Medulla oblongata (tissue), 1 donor: ENCODE results near the gene RAB20.
"Not testable (repeated sequence)": the region's sequence is repeated elsewhere in the genome, so short reads cannot be mapped to it uniquely, and the experiment has no call there.

Experiments used
- DNase-seq: peaks from one replicate; pipeline ENCODE4 v3.0.0-alpha.2; 2015; ENCODE audit errors: extremely low spot score

Gene RAB20

GRCh38 chr13:110575322-110576069, 14.0 kb upstream of the RAB20 start:
- DNase-seq: peak; percentile 51

GRCh38 chr13:110574161-110574560, 12.6 kb upstream of the RAB20 start:
- DNase-seq: no peak

- DNase-seq: no peak
Observed at GRCh38 chr13:110572778-110573118, 11.2 kb upstream of the RAB20 start.

- no peak for DNase-seq
Observed at GRCh38 chr13:110571896-110572777, 10.6 kb upstream of the RAB20 start.

GRCh38 chr13:110570886-110571285, 9.4 kb upstream of the RAB20 start:
- no peak for DNase-seq

- DNase-seq: not testable (repeated sequence)
Observed at GRCh38 chr13:110569962-110570361, 8.4 kb upstream of the RAB20 start.

GRCh38 chr13:110568612-110569011, 7.1 kb upstream of the RAB20 start:
- DNase-seq: no peak

- no peak for DNase-seq
Observed at GRCh38 chr13:110566171-110566570, 4.6 kb upstream of the RAB20 start.

- DNase-seq: no peak
Observed at GRCh38 chr13:110565296-110565695, 3.8 kb upstream of the RAB20 start.

DNA sequence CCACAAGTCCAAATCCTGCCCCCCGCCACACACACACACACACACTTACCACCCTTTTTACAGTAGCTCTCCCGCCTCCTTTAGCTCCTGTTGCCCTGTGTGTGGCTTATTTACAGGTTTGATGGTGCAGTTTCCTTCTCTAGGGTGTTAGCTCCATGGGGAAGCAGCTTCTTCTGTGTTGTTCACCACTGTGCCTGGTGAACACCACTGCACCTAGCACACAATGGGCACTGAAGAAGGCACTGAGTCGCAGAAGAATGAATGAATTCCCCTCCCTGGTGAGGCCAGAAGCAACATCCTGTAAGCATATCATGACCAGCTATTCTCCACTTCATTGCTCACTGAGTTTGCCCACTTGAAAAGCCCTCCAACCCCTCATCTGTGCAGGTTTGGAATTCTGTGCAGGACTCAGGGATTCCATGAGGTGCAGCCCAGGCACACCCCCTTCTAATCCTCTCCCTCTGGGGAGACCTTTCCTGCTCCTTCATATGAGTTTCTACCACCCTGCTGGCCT, 3.0 kb upstream of the RAB20 start:
- DNase-seq: no peak

DNA sequence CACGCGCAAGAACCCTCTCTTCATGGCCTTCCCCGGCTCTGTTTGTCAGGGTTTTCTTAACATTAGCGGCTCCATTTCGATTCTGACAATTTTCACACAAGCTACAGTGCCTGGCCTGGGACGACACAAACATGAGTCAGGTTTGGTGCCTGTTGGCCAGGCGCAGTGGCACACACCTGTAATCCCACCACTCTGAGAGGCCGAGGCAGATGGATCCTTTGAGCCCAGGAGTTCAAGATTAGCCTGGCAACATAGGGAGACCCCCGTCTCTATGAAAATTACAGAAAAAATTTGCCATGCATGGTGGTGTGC, 1.9 kb upstream of the RAB20 start:
- no peak for DNase-seq

GRCh38 chr13:110562696-110563462, 1.4 kb upstream of the RAB20 start:
- DNase-seq: no peak

DNA sequence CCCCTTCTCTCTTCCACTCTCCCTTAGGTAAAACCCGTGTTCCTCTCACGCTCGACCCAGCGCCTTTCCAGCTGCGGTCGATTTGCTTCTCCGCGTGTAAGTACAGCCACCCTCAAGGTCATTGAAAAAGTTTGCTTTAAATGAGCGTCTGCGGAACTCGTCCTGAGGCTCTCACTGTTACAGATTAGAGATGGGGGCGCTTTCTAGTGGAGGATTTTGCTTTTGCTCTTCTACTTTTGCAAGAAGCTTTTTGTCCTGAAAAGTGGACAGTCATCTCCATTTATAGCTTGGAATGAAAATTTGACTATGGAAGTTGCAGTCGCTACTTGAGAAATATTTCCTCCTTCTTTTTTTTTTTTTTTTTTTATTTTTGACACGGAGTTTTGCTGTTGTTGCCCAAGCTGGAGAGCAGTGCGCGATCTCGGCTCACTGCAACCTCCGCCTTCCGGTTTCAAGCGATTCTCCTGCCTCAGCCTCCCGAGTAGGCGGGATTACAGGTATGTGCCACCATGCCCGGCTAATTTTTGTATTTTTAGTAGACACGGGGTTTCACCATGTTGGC, 595 bp upstream of the RAB20 start:
- peak; percentile 49 for DNase-seq

GRCh38 chr13:110560601-110561343, 750 bp downstream of the RAB20 start:
- DNase-seq: peak; percentile 27

DNA sequence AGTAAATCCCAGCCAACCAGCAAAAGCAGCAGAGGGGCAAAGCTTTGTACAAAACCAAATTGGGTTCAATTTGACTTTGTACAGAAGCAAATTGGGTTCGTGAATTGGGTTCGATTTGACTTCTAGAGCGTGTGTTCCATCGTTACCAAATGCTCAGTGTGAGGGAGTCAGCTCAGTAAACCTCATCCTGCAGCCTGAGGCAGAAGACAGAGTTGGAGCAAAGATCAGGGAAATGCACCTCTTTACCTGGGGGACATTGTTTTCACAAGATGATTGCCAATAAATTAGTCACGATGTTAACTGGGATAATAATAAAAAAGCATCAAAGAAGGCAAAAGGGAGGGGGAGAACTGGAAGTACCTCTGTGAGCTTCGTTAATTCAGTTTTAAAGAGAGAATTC, 1.5 kb downstream of the RAB20 start:
- DNase-seq: no peak

DNA sequence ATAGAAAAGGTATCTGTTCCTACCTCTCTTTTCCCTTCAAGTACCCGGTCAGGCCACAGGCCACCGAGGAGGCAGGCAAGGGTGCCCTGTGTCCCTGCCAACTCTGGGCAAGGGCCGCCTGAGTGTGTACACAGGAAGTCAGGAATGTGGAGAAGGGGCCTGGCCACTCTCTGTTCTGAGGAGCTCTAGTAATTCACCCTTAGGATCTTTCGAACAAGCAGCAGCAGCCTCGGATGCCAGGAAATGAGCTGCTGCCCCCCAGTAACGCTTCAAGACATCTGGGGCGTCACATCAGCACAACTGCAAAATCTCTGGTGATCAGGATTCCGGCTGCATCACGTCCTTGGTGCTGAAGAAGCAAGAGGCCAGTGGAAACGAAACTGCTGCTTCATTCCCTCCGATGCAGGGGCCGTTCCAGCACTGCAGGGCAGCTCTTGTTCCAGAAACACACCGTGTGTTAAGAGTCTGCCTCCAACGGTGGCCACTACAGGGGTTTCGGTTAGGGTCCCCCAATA, 2.0 kb downstream of the RAB20 start:
- peak; percentile 67 for DNase-seq

DNA sequence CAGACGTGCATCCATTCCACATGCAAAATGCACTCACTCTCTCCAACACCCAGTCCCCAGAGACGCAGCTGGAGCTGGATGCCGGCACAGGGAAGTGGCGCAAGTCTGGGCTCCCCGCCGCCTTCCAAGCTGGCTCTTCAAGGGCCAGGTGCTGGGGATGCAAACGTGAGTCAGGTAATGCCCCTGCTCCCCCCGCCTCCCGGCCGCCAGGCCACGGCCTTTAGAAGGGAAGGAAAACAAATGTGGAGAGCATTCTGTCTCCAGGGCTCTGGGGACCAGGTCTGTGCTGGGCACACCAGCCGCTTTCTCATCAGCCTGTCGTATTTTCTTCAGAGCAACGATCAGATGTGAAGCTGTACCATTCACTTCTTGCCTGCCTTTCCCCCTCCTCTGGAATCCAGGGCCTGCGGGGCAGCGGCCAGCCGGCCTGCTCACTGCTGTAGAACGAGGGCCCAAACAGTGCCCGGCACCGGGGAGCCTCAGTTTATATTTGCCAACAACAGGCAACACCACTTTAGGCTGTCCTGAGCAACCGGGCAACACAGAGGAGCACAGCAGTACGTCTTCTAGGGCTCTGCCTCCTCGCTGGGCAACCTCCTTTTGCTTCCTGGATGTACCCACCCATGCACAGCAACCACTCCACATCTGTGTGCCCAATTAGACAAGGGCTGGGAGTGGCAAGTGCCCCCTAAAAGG, 3.8 kb downstream of the RAB20 start:
- no peak for DNase-seq

DNA sequence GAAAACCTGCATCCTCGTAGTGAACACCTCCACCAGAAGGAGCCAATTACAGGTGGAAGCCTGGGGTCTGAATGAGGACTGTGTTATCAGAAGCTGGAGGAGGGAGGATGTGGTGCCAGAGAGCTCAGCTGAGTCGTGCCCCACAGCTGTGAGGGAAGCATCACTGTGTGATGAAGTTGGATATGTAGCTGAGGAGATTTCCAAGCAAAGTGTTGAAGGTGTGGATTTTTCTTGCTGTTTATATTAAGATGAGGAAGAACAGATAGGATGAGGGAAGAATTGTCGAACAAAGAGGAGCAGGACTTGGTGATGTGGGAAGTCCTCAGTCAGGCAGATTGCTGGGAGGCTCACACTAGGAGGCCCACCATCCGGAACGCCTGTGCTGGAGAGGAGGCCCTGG, 4.4 kb downstream of the RAB20 start:
- DNase-seq: no peak

DNA sequence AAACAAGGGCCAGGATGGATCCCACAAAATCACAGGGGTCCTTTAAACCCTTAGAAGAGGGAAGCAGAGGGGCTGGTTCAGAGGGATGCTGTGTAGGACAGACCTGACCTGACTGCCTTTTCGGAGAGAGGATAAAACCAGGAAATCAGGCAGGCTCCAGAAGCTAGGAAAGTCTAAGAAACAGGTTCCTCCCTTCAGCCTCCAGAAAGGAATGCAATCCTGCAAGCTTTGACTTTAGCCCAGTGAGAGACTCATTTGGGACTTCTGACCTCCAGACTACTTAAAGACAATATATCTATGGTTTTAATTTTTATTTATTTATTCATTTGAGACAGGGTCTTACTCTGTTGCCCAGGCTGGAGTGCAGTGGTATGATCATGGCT, 5.3 kb downstream of the RAB20 start:
- no peak for DNase-seq

GRCh38 chr13:110555601-110556223, 5.8 kb downstream of the RAB20 start:
- peak; percentile 38 for DNase-seq
